H9 (cell line): ENCODE measurements around the gene KMT2D. TPM values are rescaled to one million over a fixed set of nuclear protein-coding genes. Genes with fewer than 3 reads are reported as not detected.

ENCODE experiments used
- DNase-seq: peaks from one replicate; pipeline ENCODE4 v3.0.0-alpha.2; 2017
- H2AFZ ChIP-seq: one replicate; pipeline ENCODE4 v1.6.1; 2013; ENCODE audit warnings: mild to moderate bottlenecking, low read length, control low read depth, moderate library complexity
- H2AK5ac ChIP-seq: 2 replicates; pipeline ENCODE4 v1.6.1; 2013; ENCODE audit warnings: low read length, control low read depth, mixed read lengths; ENCODE audit not compliant: insufficient read length
- H2BK120ac ChIP-seq: one replicate; pipeline ENCODE4 v1.6.1; 2013; ENCODE audit warnings: low read depth, mild to moderate bottlenecking, low read length, control low read depth, inconsistent platforms; ENCODE audit not compliant: poor library complexity, severe bottlenecking
- H2BK12ac ChIP-seq: 2 replicates; pipeline ENCODE4 v1.6.1; 2013; ENCODE audit warnings: low read length, control low read depth, mixed read lengths, low read depth; ENCODE audit not compliant: insufficient read length
- H2BK15ac ChIP-seq: 2 replicates; pipeline ENCODE4 v1.6.1; 2013; ENCODE audit warnings: low read depth, low read length, control low read depth
- H2BK20ac ChIP-seq: one replicate; pipeline ENCODE4 v1.6.1; 2013; ENCODE audit warnings: low read depth, mild to moderate bottlenecking, low read length, control low read depth, inconsistent platforms; ENCODE audit not compliant: poor library complexity, severe bottlenecking
- H2BK5ac ChIP-seq: 2 replicates; pipeline ENCODE4 v1.6.1; 2013; ENCODE audit warnings: low read length, control low read depth, mixed read lengths; ENCODE audit not compliant: insufficient read length
- H3K14ac ChIP-seq: 2 replicates; pipeline ENCODE4 v1.6.1; 2013; ENCODE audit warnings: low read length, control low read depth; ENCODE audit not compliant: insufficient read depth
- H3K18ac ChIP-seq: 2 replicates; pipeline ENCODE4 v1.6.1; 2013; ENCODE audit warnings: low read depth, mild to moderate bottlenecking, mixed read lengths, low read length, control low read depth; ENCODE audit not compliant: insufficient read length
- H3K23ac ChIP-seq: 2 replicates; pipeline ENCODE4 v1.6.1; 2013; ENCODE audit warnings: low read length, control low read depth, mixed read lengths, low read depth; ENCODE audit not compliant: insufficient read length
- H3K23me2 ChIP-seq: 2 replicates; pipeline ENCODE4 v1.6.1; 2013; ENCODE audit warnings: low read depth, mild to moderate bottlenecking, mixed read lengths, low read length, control low read depth; ENCODE audit not compliant: insufficient read length, poor library complexity, severe bottlenecking
- H3K27ac ChIP-seq: 2 replicates; pipeline ENCODE4 v1.5.1; 2013; ENCODE audit warnings: low read length, control low read depth, mixed read lengths, low read depth; ENCODE audit not compliant: insufficient read length
- H3K27me3 ChIP-seq: 2 replicates; pipeline ENCODE4 v1.6.1; 2013; ENCODE audit warnings: low read length, control low read depth, inconsistent platforms; ENCODE audit not compliant: insufficient read depth
- H3K4ac ChIP-seq: 2 replicates; pipeline ENCODE4 v1.6.1; 2013; ENCODE audit warnings: low read depth, mild to moderate bottlenecking, control low read depth, inconsistent platforms, low read length, moderate library complexity
- H3K4me1 ChIP-seq: 2 replicates; pipeline ENCODE4 v1.6.1; 2013; ENCODE audit warnings: low read length, control low read depth, inconsistent platforms; ENCODE audit not compliant: insufficient read depth
- H3K4me2 ChIP-seq: 2 replicates; pipeline ENCODE4 v1.6.1; 2013; ENCODE audit warnings: low read length, control low read depth, mixed read lengths; ENCODE audit not compliant: insufficient read length, insufficient read depth
- H3K56ac ChIP-seq: 2 replicates; pipeline ENCODE4 v1.6.1; 2013; ENCODE audit warnings: low read depth, mild to moderate bottlenecking, mixed read lengths, low read length, control low read depth; ENCODE audit not compliant: insufficient read length
- H3K79me1 ChIP-seq: 2 replicates; pipeline ENCODE4 v1.6.1; 2013; ENCODE audit warnings: low read depth, mild to moderate bottlenecking, moderate library complexity, low read length, control low read depth, inconsistent platforms; ENCODE audit not compliant: insufficient read depth, poor library complexity, severe bottlenecking
- H3K79me2 ChIP-seq: 2 replicates; pipeline ENCODE4 v1.6.1; 2013; ENCODE audit warnings: low read length, control low read depth, inconsistent platforms; ENCODE audit not compliant: insufficient read depth
- H3K9ac ChIP-seq: 2 replicates; pipeline ENCODE4 v1.6.1; 2013; ENCODE audit warnings: low read length, control low read depth, mixed read lengths; ENCODE audit not compliant: insufficient read length; ENCODE audit errors: extremely low read depth
- H3K9me3 ChIP-seq: one replicate; pipeline ENCODE4 v1.6.1; 2013; ENCODE audit warnings: low read depth, low read length, inconsistent platforms; ENCODE audit not compliant: control insufficient read depth
- H3T11ph ChIP-seq: one replicate; pipeline ENCODE4 v1.6.1; 2013; ENCODE audit warnings: mild to moderate bottlenecking, low read length, control low read depth, inconsistent platforms
- H4K20me1 ChIP-seq: one replicate; pipeline ENCODE4 v1.6.1; 2013; ENCODE audit not compliant: control insufficient read depth, insufficient read length, insufficient read depth
- H4K5ac ChIP-seq: 2 replicates; pipeline ENCODE4 v1.6.1; 2013; ENCODE audit warnings: low read depth, mild to moderate bottlenecking, mixed read lengths, low read length, control low read depth; ENCODE audit not compliant: insufficient read length
- H4K8ac ChIP-seq: replicated peaks from 2 replicates; pipeline ENCODE4 v1.6.1; 2013; ENCODE audit warnings: low read length, control low read depth, mixed read lengths, low read depth; ENCODE audit not compliant: insufficient read length
- H4K91ac ChIP-seq: 2 replicates; pipeline ENCODE4 v1.6.1; 2013; ENCODE audit warnings: low read depth, mild to moderate bottlenecking, moderate library complexity, mixed read lengths, low read length, control low read depth; ENCODE audit not compliant: insufficient read length
- H3K27ac Mint-ChIP-seq, 3 experiments: 2 replicates in 2 of 3; 3 replicates in 1 of 3; pipeline ENCODE4 v1.8.0; 2020 to 2021; ENCODE audit warnings: mixed read lengths in 3 of 3, mild to moderate bottlenecking in 1 of 3, moderate library complexity in 1 of 3
- H3K27me3 Mint-ChIP-seq: 2 replicates; pipeline ENCODE4 v1.8.0; 2021; ENCODE audit warnings: low read depth, mild to moderate bottlenecking, moderate library complexity, mixed read lengths
- H3K36me3 Mint-ChIP-seq, 3 experiments: 2 replicates in 2 of 3; 3 replicates in 1 of 3; pipeline ENCODE4 v1.8.0; 2020 to 2021; ENCODE audit warnings: low read depth in 3 of 3, mixed read lengths in 3 of 3; ENCODE audit not compliant: insufficient read depth in 1 of 3
- H3K4me1 Mint-ChIP-seq, 2 experiments: 2 replicates each; pipeline ENCODE4 v1.8.0; 2020; ENCODE audit warnings: mixed read lengths in 2 of 2
- H3K4me3 Mint-ChIP-seq, 2 experiments: 2 replicates in 1 of 2; 3 replicates in 1 of 2; pipeline ENCODE4 v1.8.0; 2020 to 2021; ENCODE audit warnings: mild to moderate bottlenecking in 2 of 2, mixed read lengths in 2 of 2, moderate library complexity in 1 of 2
- H3K9me3 Mint-ChIP-seq, 2 experiments: 2 replicates in 1 of 2; 3 replicates in 1 of 2; pipeline ENCODE4 v1.8.0; 2020; ENCODE audit warnings: mild to moderate bottlenecking in 2 of 2, mixed read lengths in 2 of 2, moderate library complexity in 1 of 2
- WGBS: extraction: QIAGEN DNeasy Blood & Tissue Kit; methylation state at CpG from one replicate; pipeline ENCODE4 v1.1.7; 2013; ENCODE audit warnings: missing lambda C conversion rate, low lambda C conversion rate, mixed read lengths; ENCODE audit not compliant: insufficient read length; ENCODE audit errors: extremely low coverage; 5-methylcytosine and 5-hydroxymethylcytosine counted together
- total RNA-seq: library from RNA; stranded (reverse); gene quantifications from 2 replicates; pipeline ENCODE4 v1.2.1, GENCODE V29; 2021
- TF ChIP-seq, protein P1 (sequence below): fragments of 200-600 bp; sonication (generic); conservative IDR thresholded peaks from 3 replicates; pipeline ENCODE4 v1.8.0; 2021; ENCODE audit warnings: antibody characterized with exemption, mild to moderate bottlenecking

KMT2D gene
- total RNA-seq, 1 experiment from 2014 or later: 93.7 TPM

GRCh38 chr12:49020441-49020840 is 40.2 kb downstream of the KMT2D start:
- Histone ChIP-seq H2AK5ac (no peak overlapping the region), H4K8ac (no peak overlapping the region), H2BK120ac (no peak overlapping the region), H4K5ac (no peak overlapping the region), H3K23me2 (peaks cover 9% of the 10 kb centered on the region), H3K79me1 (peaks cover 3% of the 10 kb centered on the region), H3K23ac (no peak overlapping the region), H3K4me2 (no peak overlapping the region), H2BK12ac (no peak overlapping the region), H3K4ac (no peak overlapping the region), H3K18ac (no peak overlapping the region), H2BK5ac (no peak overlapping the region), H3K9ac (no peak overlapping the region), H3K79me2 (no peaks in the 10 kb centered on the region), H3K27ac (no peak overlapping the region), H3K9me3 (no peaks in the 10 kb centered on the region), H3K14ac (no peak overlapping the region), H4K91ac (no peak overlapping the region), H2BK15ac (no peak overlapping the region), H4K20me1 (no peaks in the 10 kb centered on the region), H2BK20ac (no peak overlapping the region), H3K56ac (no peak overlapping the region), H2AFZ (no peak overlapping the region), H3K4me1 (no peaks in the 10 kb centered on the region), H3T11ph (no peak overlapping the region), H3K27me3 (no peaks in the 10 kb centered on the region; the same call in 1 of the 2 replicates)
- peaks cover 16 to 48% (median 40%) of the 10 kb centered on the region in 3 experiments for H3K36me3 Mint-ChIP-seq
- DNase-seq: peak; percentile 32
- TF ChIP-seq, protein P1, sequence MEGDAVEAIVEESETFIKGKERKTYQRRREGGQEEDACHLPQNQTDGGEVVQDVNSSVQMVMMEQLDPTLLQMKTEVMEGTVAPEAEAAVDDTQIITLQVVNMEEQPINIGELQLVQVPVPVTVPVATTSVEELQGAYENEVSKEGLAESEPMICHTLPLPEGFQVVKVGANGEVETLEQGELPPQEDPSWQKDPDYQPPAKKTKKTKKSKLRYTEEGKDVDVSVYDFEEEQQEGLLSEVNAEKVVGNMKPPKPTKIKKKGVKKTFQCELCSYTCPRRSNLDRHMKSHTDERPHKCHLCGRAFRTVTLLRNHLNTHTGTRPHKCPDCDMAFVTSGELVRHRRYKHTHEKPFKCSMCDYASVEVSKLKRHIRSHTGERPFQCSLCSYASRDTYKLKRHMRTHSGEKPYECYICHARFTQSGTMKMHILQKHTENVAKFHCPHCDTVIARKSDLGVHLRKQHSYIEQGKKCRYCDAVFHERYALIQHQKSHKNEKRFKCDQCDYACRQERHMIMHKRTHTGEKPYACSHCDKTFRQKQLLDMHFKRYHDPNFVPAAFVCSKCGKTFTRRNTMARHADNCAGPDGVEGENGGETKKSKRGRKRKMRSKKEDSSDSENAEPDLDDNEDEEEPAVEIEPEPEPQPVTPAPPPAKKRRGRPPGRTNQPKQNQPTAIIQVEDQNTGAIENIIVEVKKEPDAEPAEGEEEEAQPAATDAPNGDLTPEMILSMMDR: no peak
- peaks cover 15% of the 10 kb centered on the region in 2 experiments for H3K4me1 Mint-ChIP-seq
- no peak overlapping the region for H3K4me3 Mint-ChIP-seq
- no CpG with 5 or more reads among the region's 6 CpGs for WGBS
- H3K27ac Mint-ChIP-seq: peak overlapping the region in 1 of 3 experiments; percentile 68; a peak in 1 of 7 replicates
- H3K27me3 Mint-ChIP-seq: no peaks in the 10 kb centered on the region; the same call in 1 of the 2 replicates
- no peaks in the 10 kb centered on the region for H3K9me3 Mint-ChIP-seq
